NB4 (cell line): ENCODE data around the gene STX8.

Experiments used
- DNase-seq: peaks from one replicate; pipeline ENCODE4 v3.0.0; 2010; ENCODE audit warnings: low read depth
- H3K4me3 ChIP-seq: one replicate; pipeline ENCODE4 v1.5.1; 2011; ENCODE audit warnings: mild to moderate bottlenecking, low read depth, low read length, moderate library complexity
- CTCF ChIP-seq: IDR thresholded peaks from one replicate; pipeline ENCODE4 v1.5.1; 2012; ENCODE audit warnings: low read depth, low read length
- MAX ChIP-seq: IDR thresholded peaks from 2 replicates; pipeline ENCODE4 v1.6.1; 2011; ENCODE audit warnings: low read depth, low read length
- MYC ChIP-seq: IDR thresholded peaks from 2 replicates; pipeline ENCODE4 v1.6.1; 2011; ENCODE audit warnings: low read depth, low read length
- POLR2A ChIP-seq: IDR thresholded peaks from 2 replicates; pipeline ENCODE4 v1.6.1; 2011; ENCODE audit warnings: mild to moderate bottlenecking; ENCODE audit not compliant: insufficient read length; ENCODE audit errors: extremely low read depth

Gene STX8

GRCh38 chr17:9408868-9409829 is 166.5 kb downstream of the STX8 start:
- no peak overlapping the region for H3K4me3 ChIP-seq
- TF ChIP-seq POLR2A, result no peak
- no peak for TF ChIP-seq MAX
- TF ChIP-seq MYC, result no peak
- TF ChIP-seq CTCF, result no peak
- no peak for DNase-seq

- TF ChIP-seq MYC, result no peak
- no peak for TF ChIP-seq POLR2A
- no peak for TF ChIP-seq MAX
- no peak for TF ChIP-seq CTCF
- no peak for DNase-seq
- H3K4me3 ChIP-seq, result no peak overlapping the region
Measured at GRCh38 chr17:9408381-9408780, 167.2 kb downstream of the STX8 start.

GRCh38 chr17:9406046-9406606 is 169.5 kb downstream of the STX8 start:
- DNase-seq, result no peak
- no peak for TF ChIP-seq MYC
- TF ChIP-seq MAX, result no peak
- TF ChIP-seq POLR2A, result no peak
- no peak for TF ChIP-seq CTCF

GRCh38 chr17:9403257-9403656 is 172.4 kb downstream of the STX8 start:
- TF ChIP-seq POLR2A, result no peak
- no peak for TF ChIP-seq MAX
- no peak for TF ChIP-seq MYC
- TF ChIP-seq CTCF, result no peak
- no peak overlapping the region for H3K4me3 ChIP-seq
- no peak for DNase-seq

More at GRCh38 chr17:9406046-9406606, 169.5 kb downstream of the STX8 start:
- no peak overlapping the region for H3K4me3 ChIP-seq

- peak; percentile 41 for TF ChIP-seq CTCF
- no peak for TF ChIP-seq MYC
- peak; percentile 47 for DNase-seq
- no peak overlapping the region for H3K4me3 ChIP-seq
Measured at GRCh38 chr17:9402590-9403199, 172.9 kb downstream of the STX8 start.
